Measurements from ENCODE around the gene TMEM231.
"Not testable (repeated sequence)": the region's sequence is repeated elsewhere in the genome, so short reads cannot be mapped to it uniquely, and the experiment has no call there.

Gene TMEM231

GRCh38 chr16:75529959-75530358 lies 26.1 kb downstream of the TMEM231 start:
- DNase-seq, result no peak

- no peak for DNase-seq
Measured at GRCh38 chr16:75529056-75529905, 26.8 kb downstream of the TMEM231 start.

GRCh38 chr16:75527825-75528299 lies 28.2 kb downstream of the TMEM231 start:
- DNase-seq, result no peak

GRCh38 chr16:75526032-75526790 lies 29.8 kb downstream of the TMEM231 start:
- no peak for DNase-seq

- no peak for DNase-seq
Measured at GRCh38 chr16:75519175-75519574, 36.9 kb downstream of the TMEM231 start.

GRCh38 chr16:75516189-75516966 lies 39.7 kb downstream of the TMEM231 start:
- peak; percentile 20 for DNase-seq

GRCh38 chr16:75514296-75514695 lies 41.8 kb downstream of the TMEM231 start:
- no peak for DNase-seq

GRCh38 chr16:75506574-75506973 lies 49.5 kb downstream of the TMEM231 start:
- DNase-seq, result no peak

GRCh38 chr16:75506107-75506506 lies 49.9 kb downstream of the TMEM231 start:
- DNase-seq, result no peak

- no peak for DNase-seq
Measured at GRCh38 chr16:75503801-75504200, 52.3 kb downstream of the TMEM231 start.

GRCh38 chr16:75502916-75503605 lies 53.0 kb downstream of the TMEM231 start:
- DNase-seq, result no peak

- not testable (repeated sequence) for DNase-seq
Measured at GRCh38 chr16:75501820-75502219, 54.2 kb downstream of the TMEM231 start.

GRCh38 chr16:75501359-75501758 lies 54.7 kb downstream of the TMEM231 start:
- DNase-seq, result no peak

- DNase-seq, result not testable (repeated sequence)
Measured at GRCh38 chr16:75498605-75499322, 57.3 kb downstream of the TMEM231 start.

GRCh38 chr16:75497558-75497957 lies 58.5 kb downstream of the TMEM231 start:
- no peak for DNase-seq

GRCh38 chr16:75495076-75495674 lies 60.9 kb downstream of the TMEM231 start, which contains the start of gene CHST6:
TSS of gene CHST6 (minus strand) at chr16:75495441. CDS start at chr16:75479828, 15,613 bp downstream.
- DNase-seq, result peak; percentile 23

GRCh38 chr16:75494661-75495075 lies 61.4 kb downstream of the TMEM231 start:
- no peak for DNase-seq

- DNase-seq, result no peak
Measured at GRCh38 chr16:75494184-75494583, 61.9 kb downstream of the TMEM231 start.

- peak; percentile 6 for DNase-seq
Measured at GRCh38 chr16:75491876-75492275, 64.2 kb downstream of the TMEM231 start.

- no peak for DNase-seq
Measured at GRCh38 chr16:75488322-75488721, 67.7 kb downstream of the TMEM231 start.
